Measurements from ENCODE around the gene GRAP2. TPM values are rescaled to one million over a fixed set of nuclear protein-coding genes. Genes with fewer than 3 reads are reported as not detected.
A peak's percentile ranks its signal among the peaks of the same experiment; 100 is the strongest.

Gene GRAP2
- total RNA-seq, 1 donor from 2014 or later: 10.1 TPM

GRCh38 chr22:39985383-39986035 lies 84.6 kb downstream of the GRAP2 start:
- ATAC-seq: no peak
- Histone ChIP-seq H3K27me3 (no peaks in the 10 kb centered on the region), H3K9me3 (no peaks in the 10 kb centered on the region), H3K27ac (no peak overlapping the region), H3K36me3 (no peaks in the 10 kb centered on the region), H3K4me3 (no peak overlapping the region), H3K4me1 (no peaks in the 10 kb centered on the region)
- DNase-seq: peak; percentile 30
- intact Hi-C loops (cut with DNase I): no loop called here
- no peak for TF ChIP-seq CTCF (IDR thresholded peaks at IDR 0.05)

GRCh38 chr22:39988386-39989114 lies 87.7 kb downstream of the GRAP2 start:
- Histone ChIP-seq H3K4me3 (no peak overlapping the region), H3K9me3 (no peaks in the 10 kb centered on the region), H3K27ac (no peak overlapping the region), H3K4me1 (no peaks in the 10 kb centered on the region), H3K27me3 (peaks cover 18% of the 10 kb centered on the region), H3K36me3 (no peaks in the 10 kb centered on the region)
- intact Hi-C loops (cut with DNase I): no loop called here
- no peak for ATAC-seq
- no peak for DNase-seq
- TF ChIP-seq CTCF (IDR thresholded peaks at IDR 0.05): no peak

GRCh38 chr22:39989633-39990032 lies 88.7 kb downstream of the GRAP2 start:
- H3K9me3 ChIP-seq: no peaks in the 10 kb centered on the region
- H3K27ac ChIP-seq: no peak overlapping the region
- intact Hi-C loops (cut with DNase I): no loop called here
- no peaks in the 10 kb centered on the region for H3K36me3 ChIP-seq
- no peaks in the 10 kb centered on the region for H3K4me1 ChIP-seq
- H3K4me3 ChIP-seq: no peak overlapping the region
- no peak for DNase-seq
- no peak for TF ChIP-seq CTCF (IDR thresholded peaks at IDR 0.05)
- ATAC-seq: no peak
- H3K27me3 ChIP-seq: peaks cover 28% of the 10 kb centered on the region

GRCh38 chr22:39990686-39991085 lies 89.8 kb downstream of the GRAP2 start:
- no peaks in the 10 kb centered on the region for H3K4me1 ChIP-seq
- H3K36me3 ChIP-seq: no peaks in the 10 kb centered on the region
- no peak overlapping the region for H3K4me3 ChIP-seq
- no peak overlapping the region for H3K27ac ChIP-seq
- DNase-seq (no peak), ATAC-seq (no peak)
- no peak for TF ChIP-seq CTCF (IDR thresholded peaks at IDR 0.05)
- H3K27me3 ChIP-seq: peaks cover 37% of the 10 kb centered on the region
- H3K9me3 ChIP-seq: no peaks in the 10 kb centered on the region
- intact Hi-C loops (cut with DNase I): no loop called here

GRCh38 chr22:39991159-39991860 lies 90.4 kb downstream of the GRAP2 start:
- DNase-seq: no peak
- intact Hi-C loops (cut with DNase I): no loop called here
- Histone ChIP-seq H3K36me3 (no peaks in the 10 kb centered on the region), H3K9me3 (no peaks in the 10 kb centered on the region), H3K27me3 (peaks cover 43% of the 10 kb centered on the region), H3K4me3 (no peak overlapping the region), H3K27ac (no peak overlapping the region), H3K4me1 (no peaks in the 10 kb centered on the region)
- TF ChIP-seq CTCF (IDR thresholded peaks at IDR 0.05): no peak
- no peak for ATAC-seq

Data from upper lobe of right lung (tissue), 1 donor.